Activated naive CD8-positive, alpha-beta T cell treated with anti-CD3 and anti-CD28 coated beads for 36 hours (primary cell): Measurements from ENCODE around the gene PPM1H. TPM values are rescaled to one million over a fixed set of nuclear protein-coding genes. Genes with fewer than 3 reads are reported as not detected.

Experiments
- DNase-seq: peaks from one replicate; pipeline ENCODE4 v3.0.0; 2021
- H3K27ac Mint-ChIP-seq: one replicate; pipeline ENCODE4 v1.8.0; 2022; ENCODE audit warnings: mild to moderate bottlenecking, moderate library complexity, mixed read lengths
- H3K27me3 Mint-ChIP-seq: one replicate; pipeline ENCODE4 v1.8.0; 2022; ENCODE audit warnings: mild to moderate bottlenecking, mixed read lengths
- H3K36me3 Mint-ChIP-seq: one replicate; pipeline ENCODE4 v1.8.0; 2021; ENCODE audit warnings: mild to moderate bottlenecking, mixed read lengths
- H3K4me1 Mint-ChIP-seq: one replicate; pipeline ENCODE4 v1.8.0; 2021; ENCODE audit warnings: mixed read lengths
- H3K4me3 Mint-ChIP-seq: one replicate; pipeline ENCODE4 v1.8.0; 2022; ENCODE audit warnings: mild to moderate bottlenecking, moderate library complexity, mixed read lengths
- H3K9me3 Mint-ChIP-seq: one replicate; pipeline ENCODE4 v1.8.0; 2022; ENCODE audit warnings: mixed read lengths
- total RNA-seq, 2 experiments: library from RNA; stranded (reverse); gene quantifications; one replicate each; pipeline ENCODE4 v1.2.3, GENCODE V29; 2021

The PPM1H gene
- total RNA-seq, 2 experiments from 2014 or later, result 0.04 TPM; not detected in 1

DNA sequence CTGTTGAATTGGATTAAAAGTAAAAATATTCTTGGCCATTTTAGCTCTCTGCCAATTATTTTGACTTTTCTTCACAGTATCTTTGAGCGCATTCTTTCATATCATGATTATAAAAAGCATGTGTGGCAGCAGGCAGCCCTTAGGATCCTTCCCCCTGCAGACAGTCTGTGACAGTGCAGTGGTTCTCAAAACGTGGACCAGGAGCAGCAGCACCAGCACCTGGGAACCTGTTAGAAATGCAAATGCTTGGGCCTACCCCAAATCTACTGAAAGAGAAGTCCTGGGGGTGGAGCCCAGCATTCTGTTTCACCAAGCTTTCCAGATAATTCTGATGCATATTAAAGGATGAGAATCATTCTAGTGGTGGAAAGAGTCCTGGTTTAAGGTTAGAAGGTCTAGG lies 312.8 kb downstream of the PPM1H start:
- H3K27ac Mint-ChIP-seq, result no peak overlapping the region
- peaks cover 9% of the 10 kb centered on the region for H3K4me1 Mint-ChIP-seq
- no peak overlapping the region for H3K4me3 Mint-ChIP-seq

DNA sequence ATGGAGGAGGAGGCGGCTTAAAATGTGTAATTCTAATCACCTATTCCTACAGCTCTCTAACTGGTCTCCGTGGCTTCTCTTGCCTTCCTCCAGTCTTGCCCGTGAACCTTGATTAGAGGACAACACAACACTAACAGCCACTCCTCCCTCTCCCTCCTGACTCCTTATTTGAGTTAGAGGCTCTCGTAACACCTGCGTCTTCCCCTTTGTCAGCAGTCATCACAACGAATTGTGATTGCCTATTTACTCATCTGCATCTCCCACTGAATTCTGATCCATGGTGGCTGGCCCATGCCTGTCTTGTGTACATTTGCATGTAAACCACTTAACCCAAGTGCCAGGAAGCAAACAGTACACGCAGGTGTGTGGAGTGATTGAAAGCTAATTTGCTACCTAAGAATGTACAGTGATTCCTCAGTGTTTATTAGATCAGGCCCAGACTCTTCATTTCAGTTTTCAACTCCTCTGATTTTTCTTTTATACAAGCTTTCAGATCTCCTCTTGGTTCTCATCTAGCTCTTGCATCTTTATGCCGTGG lies 313.8 kb downstream of the PPM1H start:
- H3K9me3 Mint-ChIP-seq, result no peaks in the 10 kb centered on the region
- peaks cover 3% of the 10 kb centered on the region for H3K36me3 Mint-ChIP-seq
- no peak for DNase-seq
- no peak overlapping the region for H3K27ac Mint-ChIP-seq
- no peak overlapping the region for H3K4me3 Mint-ChIP-seq
- no peaks in the 10 kb centered on the region for H3K27me3 Mint-ChIP-seq
- peaks cover 9% of the 10 kb centered on the region for H3K4me1 Mint-ChIP-seq

More for the DNA sequence above, 312.8 kb downstream of the PPM1H start:
- Mint-ChIP-seq H3K27me3 (no peaks in the 10 kb centered on the region), H3K36me3 (no peaks in the 10 kb centered on the region), H3K9me3 (no peaks in the 10 kb centered on the region)
- DNase-seq, result no peak

DNA sequence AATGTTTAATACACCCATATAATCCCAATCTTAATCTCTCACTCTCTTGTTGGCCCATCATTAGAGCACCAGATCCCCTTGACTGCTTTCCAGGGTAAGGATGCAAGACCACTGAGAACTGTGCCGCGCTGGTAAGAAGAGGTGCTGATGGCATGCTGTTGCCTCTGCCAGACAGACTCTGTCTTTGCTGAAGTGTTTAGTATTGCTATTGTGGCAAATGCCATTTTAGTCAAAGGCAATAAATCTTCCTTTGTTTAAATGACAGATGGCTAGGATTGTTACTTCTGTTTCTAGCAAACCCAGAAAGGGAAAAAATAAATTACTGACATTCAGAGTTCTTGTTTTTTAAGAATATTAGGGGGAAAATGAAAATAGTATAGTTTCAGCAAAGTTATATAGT lies 316.0 kb downstream of the PPM1H start:
- Mint-ChIP-seq H3K27ac (no peak overlapping the region), H3K4me3 (no peak overlapping the region), H3K9me3 (no peaks in the 10 kb centered on the region), H3K27me3 (no peaks in the 10 kb centered on the region), H3K4me1 (peaks cover 9% of the 10 kb centered on the region), H3K36me3 (peaks cover 4% of the 10 kb centered on the region)
- no peak for DNase-seq

DNA sequence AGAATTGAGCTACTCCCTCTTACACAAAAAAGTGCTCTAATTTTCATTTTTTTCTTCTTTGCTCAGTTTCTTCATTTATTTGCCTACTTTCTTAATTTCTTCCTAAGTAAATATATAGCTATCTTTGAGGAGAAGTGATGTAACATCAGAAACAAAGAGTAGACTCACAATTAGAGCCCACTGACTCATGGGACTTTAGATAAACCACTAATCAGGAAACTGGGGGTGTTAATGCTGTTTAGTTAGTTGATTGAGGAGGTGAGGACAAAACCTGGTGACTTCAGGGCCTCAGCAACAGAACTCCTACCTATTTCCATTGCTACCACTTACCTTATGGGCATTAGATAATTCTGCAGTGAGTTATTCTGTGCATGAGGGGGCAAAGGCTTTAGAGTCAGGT lies 316.6 kb downstream of the PPM1H start:
- no peak overlapping the region for H3K4me3 Mint-ChIP-seq
- no peaks in the 10 kb centered on the region for H3K9me3 Mint-ChIP-seq
- no peaks in the 10 kb centered on the region for H3K27me3 Mint-ChIP-seq
- peaks cover 4% of the 10 kb centered on the region for H3K36me3 Mint-ChIP-seq
- DNase-seq, result no peak
- H3K4me1 Mint-ChIP-seq, result peaks cover 9% of the 10 kb centered on the region
- H3K27ac Mint-ChIP-seq, result no peak overlapping the region

DNA sequence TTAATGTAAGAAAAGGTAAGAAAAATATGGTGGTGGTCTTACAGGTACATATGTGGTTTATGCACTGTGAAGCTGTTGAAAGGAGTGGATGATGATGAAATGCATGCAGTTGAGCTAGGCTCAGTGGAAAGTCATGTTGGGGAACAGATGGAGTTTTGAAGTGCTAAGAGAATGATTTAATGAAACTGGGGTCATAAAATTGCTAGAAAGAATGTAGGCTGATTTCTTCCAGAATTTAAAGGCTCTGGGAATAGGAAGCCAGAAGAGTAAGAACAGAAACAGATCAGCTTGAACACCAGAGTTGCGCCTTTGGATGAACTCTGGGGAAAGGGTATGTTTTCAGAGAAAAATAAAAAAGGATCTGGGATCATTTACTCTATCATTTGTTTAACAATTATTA lies 321.9 kb downstream of the PPM1H start:
- no peak overlapping the region for H3K27ac Mint-ChIP-seq
- no peak for DNase-seq
- peaks cover 3% of the 10 kb centered on the region for H3K4me1 Mint-ChIP-seq
- H3K36me3 Mint-ChIP-seq, result peaks cover 4% of the 10 kb centered on the region
- no peak overlapping the region for H3K4me3 Mint-ChIP-seq
- H3K9me3 Mint-ChIP-seq, result no peaks in the 10 kb centered on the region
- H3K27me3 Mint-ChIP-seq, result no peaks in the 10 kb centered on the region

DNA sequence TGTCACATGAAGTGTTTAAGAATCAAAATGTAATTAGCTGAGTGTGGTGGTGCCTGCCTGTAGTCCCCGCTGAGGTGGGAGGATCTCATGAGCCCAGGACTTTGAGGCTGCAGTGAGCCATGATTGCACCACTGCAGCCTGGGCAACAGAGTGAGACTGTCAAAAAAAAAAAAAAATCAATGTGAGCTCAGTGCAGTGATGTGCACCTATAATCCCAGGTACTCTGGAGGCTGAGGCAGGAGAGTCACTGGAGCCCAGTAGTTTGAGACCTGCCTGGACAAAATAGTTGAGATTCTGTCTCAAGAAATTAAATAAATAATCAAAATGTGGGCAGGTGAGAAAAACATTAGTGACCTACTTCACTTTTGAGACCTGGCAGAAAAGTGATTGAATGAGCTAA lies 328.3 kb downstream of the PPM1H start:
- Mint-ChIP-seq H3K9me3 (no peaks in the 10 kb centered on the region), H3K4me3 (no peak overlapping the region), H3K36me3 (peaks cover 13% of the 10 kb centered on the region), H3K4me1 (peaks cover 30% of the 10 kb centered on the region), H3K27me3 (no peaks in the 10 kb centered on the region), H3K27ac (no peak overlapping the region)
- DNase-seq, result no peak

DNA sequence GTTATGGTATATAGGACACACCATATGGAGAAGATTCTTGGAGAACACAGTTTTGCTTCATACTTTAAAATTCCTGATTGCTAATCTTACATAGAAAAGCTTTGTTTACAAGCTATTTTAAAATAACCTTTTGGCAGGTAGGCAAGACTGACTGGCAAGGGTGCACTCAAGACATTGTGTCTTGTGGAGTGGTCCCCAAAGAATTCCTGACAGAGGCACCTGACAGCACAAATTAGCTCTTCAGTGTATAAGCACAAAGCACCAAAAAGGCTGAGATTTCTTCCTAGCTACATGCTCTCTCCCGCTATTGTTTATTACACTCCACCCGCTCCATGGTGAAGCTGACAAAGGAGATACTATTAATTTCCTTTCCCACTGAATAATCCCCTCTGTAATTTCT lies 329.0 kb downstream of the PPM1H start:
- no peak for DNase-seq
- Mint-ChIP-seq H3K4me3 (no peak overlapping the region), H3K36me3 (peaks cover 15% of the 10 kb centered on the region), H3K9me3 (no peaks in the 10 kb centered on the region), H3K27ac (no peak overlapping the region), H3K27me3 (no peaks in the 10 kb centered on the region), H3K4me1 (peaks cover 34% of the 10 kb centered on the region)

DNA sequence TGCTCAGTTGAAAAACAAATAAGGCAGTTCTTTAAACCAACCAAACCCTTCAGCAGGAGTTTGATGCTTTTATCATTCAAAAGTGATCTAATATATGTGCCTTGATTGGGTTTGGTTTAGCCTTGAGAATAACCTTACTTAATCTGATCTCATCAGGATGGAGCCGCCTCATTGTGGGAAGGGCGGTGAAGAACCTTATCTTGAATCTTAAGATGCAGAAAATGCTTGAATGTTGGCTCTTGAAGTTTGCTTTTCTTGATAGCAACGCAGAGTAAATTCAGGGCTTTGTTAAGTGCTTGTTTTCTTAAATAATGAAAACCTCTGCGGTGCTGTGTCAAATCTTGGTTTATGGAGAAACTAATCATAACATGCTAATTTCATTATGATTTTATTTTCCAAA lies 330.1 kb downstream of the PPM1H start:
- Mint-ChIP-seq H3K4me1 (peaks cover 36% of the 10 kb centered on the region), H3K4me3 (peak overlapping the region; percentile 86), H3K27me3 (no peaks in the 10 kb centered on the region), H3K36me3 (peaks cover 18% of the 10 kb centered on the region), H3K9me3 (no peaks in the 10 kb centered on the region), H3K27ac (no peak overlapping the region)
- no peak for DNase-seq

DNA sequence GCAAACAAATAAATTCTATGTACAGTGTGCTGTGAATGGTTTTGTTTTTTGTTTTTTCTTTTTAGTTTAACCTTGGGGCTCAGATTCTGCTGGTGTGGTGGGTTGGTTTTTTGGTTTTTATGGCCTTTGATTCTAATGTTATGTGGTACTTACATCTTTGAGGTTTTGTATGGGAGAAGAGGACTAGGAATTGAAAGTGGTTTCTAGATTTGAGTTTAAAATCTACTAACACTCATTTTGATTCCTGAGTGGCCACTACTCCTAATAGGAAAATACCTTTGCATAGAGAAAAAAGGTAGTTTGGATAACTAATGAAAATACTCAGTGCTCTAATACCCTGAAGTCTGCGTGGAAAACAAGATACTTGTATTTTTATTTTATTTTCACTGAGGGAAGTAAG lies 330.6 kb downstream of the PPM1H start:
- Mint-ChIP-seq H3K9me3 (no peaks in the 10 kb centered on the region), H3K27me3 (no peaks in the 10 kb centered on the region), H3K4me3 (peak overlapping the region; percentile 86), H3K36me3 (peaks cover 18% of the 10 kb centered on the region), H3K4me1 (peaks cover 36% of the 10 kb centered on the region), H3K27ac (peak overlapping the region; percentile 97)
- no peak for DNase-seq

DNA sequence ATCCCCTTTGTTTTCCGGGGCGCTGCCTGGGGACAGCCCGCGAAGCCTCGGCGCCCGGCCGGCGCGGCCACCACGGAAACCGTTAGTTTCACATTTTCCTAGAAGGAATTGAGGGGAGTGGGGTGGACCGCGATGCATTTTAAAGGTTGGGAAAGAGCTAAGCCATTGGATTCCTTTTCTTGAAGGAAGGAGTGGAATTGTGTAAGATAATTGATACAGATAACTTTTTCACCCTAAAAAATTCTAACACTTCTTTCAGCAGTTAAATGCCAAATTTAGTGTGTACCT lies 331.2 kb downstream of the PPM1H start:
- Mint-ChIP-seq H3K27ac (peak overlapping the region; percentile 97), H3K4me3 (peak overlapping the region; percentile 86), H3K4me1 (peaks cover 36% of the 10 kb centered on the region), H3K36me3 (peaks cover 18% of the 10 kb centered on the region), H3K27me3 (no peaks in the 10 kb centered on the region), H3K9me3 (no peaks in the 10 kb centered on the region)
- no peak for DNase-seq

DNA sequence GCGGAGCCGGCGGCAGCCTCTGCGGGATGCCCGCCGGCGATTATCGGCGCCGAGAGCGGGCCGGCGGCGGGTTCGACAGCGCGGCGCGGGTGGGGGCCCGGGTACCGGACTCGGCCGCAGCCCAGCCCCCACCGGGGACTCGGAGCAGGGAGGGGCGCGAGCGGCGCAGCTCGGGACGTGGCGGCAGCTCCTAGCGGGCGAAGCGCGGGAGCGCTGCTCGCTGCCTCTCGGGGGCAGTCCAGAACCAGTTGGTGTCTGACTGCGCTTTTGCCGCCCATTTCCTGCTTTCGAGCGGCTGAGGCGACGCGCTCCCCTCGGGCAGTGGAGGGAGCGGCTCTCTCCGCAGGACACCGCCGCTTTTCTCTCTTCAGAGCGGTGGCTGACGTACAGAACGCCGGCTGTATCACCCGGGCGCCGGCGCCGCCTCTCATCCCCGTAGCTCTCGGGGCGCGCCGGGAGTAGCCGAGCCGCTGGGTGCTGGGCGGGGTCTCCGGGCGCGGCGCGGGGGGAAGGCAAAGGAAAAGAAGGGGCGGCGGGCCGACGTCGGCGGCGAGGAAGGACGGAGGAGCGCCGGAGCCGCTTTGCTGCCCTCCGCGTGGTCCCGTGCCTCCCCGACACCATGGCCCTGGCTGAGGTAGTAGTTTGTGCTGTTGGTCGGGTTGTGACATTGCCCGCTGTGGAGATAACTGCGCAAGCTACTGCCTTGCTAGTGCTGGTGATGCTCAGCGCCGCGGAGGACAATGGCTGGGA lies 331.7 kb downstream of the PPM1H start:
- Mint-ChIP-seq H3K4me3 (peak overlapping the region; percentile 86), H3K9me3 (no peaks in the 10 kb centered on the region), H3K27ac (peak overlapping the region; percentile 97), H3K27me3 (no peaks in the 10 kb centered on the region), H3K36me3 (peaks cover 18% of the 10 kb centered on the region), H3K4me1 (peaks cover 36% of the 10 kb centered on the region)
- DNase-seq, result peak; percentile 84

DNA sequence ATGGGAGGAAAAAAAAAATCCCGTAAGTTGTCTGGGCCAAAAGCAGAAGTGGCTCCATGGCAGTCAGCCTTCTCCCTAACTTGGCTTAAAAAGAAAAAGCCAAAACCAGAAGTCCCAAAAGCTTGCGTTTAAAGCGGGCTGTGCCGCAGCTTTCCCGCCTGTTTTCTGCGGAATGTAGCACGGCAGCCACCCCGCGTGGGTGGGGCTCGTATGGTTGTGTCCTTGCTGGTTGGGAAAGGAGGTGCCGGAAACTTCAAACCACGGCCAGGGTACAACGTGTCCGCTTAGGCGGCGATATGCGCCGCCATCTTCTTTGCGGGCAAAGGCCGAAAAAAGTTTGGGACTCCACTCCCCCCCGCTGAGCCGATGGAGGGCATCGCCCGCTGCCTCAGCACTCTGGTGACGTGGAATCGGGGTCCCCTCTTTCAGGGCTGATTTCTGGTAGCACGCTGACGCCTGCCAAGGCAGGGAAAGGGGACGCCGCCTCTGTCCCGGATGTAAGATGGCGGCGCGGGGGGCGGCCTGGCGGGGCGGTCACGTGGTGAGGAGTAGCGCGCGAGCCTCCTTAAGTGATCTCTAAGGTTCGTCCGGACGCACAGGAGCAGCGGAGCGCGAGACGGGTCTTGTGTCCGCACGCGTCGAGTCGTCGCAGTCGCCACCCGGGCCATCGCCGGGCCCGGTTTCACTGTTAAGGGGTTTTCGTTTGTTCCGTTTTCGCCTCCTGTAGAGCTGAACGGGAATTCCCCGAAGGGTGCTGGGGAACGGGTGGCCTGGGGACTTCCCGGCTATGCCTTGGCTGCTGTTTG lies 332.5 kb downstream of the PPM1H start:
- peak overlapping the region; percentile 85 for H3K4me3 Mint-ChIP-seq
- H3K9me3 Mint-ChIP-seq, result no peaks in the 10 kb centered on the region
- peaks cover 18% of the 10 kb centered on the region for H3K36me3 Mint-ChIP-seq
- peaks cover 36% of the 10 kb centered on the region for H3K4me1 Mint-ChIP-seq
- H3K27me3 Mint-ChIP-seq, result no peaks in the 10 kb centered on the region
- peak overlapping the region; percentile 97 for H3K27ac Mint-ChIP-seq
- DNase-seq, result peak; percentile 87

DNA sequence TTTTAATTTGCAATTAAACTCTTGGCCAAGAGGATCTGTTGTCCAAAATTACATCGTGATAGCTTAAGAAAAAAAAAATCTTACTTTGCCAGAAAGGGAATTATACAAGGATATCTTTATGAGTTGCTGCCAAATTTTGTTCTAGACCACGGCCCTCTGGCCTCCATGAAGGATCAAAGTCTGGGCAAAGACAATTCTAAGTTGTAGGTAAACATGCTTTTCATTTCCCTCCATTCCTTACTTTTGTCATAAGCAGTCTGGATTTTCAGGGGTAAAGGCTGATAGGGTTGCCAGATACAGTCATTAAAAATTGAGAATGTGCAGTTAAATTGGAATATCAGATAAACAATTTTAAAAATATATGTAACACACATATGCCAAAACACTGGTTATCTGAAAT lies 333.2 kb downstream of the PPM1H start:
- H3K27me3 Mint-ChIP-seq, result no peaks in the 10 kb centered on the region
- H3K36me3 Mint-ChIP-seq, result peaks cover 17% of the 10 kb centered on the region
- no peaks in the 10 kb centered on the region for H3K9me3 Mint-ChIP-seq
- peaks cover 32% of the 10 kb centered on the region for H3K4me1 Mint-ChIP-seq
- peak overlapping the region; percentile 85 for H3K4me3 Mint-ChIP-seq
- H3K27ac Mint-ChIP-seq, result peak overlapping the region; percentile 97
- no peak for DNase-seq

DNA sequence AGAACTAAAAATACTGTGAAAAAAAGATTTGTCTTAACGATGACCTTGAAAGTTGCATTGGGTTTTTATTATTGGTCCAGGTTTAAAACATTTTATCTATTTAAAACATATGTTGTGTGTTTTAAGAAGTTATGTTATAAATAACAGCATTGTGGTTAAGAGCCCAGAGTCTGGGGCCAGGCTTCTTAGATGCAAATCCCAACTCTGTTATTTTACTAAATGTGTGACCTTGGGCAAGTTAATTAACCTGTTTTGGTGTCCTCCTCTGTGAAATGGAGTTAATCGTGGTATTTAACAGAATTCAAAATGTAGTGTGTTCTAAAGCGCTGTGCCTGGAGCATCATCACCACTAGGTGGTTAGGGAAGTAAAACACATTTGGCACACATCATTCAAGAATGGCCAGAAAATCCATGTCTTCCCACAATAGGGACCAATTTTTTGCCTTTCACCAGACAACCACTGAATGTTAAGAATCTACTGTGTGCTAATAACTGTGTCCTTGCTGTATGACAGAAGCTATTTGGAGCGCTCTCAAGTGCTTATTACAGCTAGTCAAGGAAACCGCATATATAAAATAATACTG lies 335.0 kb downstream of the PPM1H start:
- Mint-ChIP-seq H3K27me3 (no peaks in the 10 kb centered on the region), H3K36me3 (peaks cover 6% of the 10 kb centered on the region), H3K27ac (no peak overlapping the region), H3K4me1 (peaks cover 18% of the 10 kb centered on the region), H3K4me3 (no peak overlapping the region), H3K9me3 (no peaks in the 10 kb centered on the region)
- no peak for DNase-seq

DNA sequence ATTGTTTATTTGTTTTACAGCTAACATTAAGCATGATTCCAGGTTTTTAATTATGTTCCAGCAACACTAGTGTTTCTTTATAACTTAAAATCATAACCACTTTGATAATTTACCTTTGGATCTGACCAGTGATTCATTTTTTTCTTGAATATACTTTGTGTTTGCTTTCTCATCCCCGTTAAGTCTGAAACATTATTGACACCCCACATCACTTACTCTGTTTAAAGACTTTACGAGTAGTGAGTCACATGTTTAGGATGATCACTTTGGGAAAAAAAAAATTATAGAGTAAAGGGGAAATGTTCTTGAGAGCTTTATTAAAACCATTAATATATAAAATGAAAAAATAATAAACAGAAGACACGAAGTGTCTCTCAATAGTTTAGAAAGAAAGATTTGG lies 336.1 kb downstream of the PPM1H start:
- Mint-ChIP-seq H3K4me1 (peaks cover 9% of the 10 kb centered on the region), H3K27ac (no peak overlapping the region), H3K4me3 (no peak overlapping the region), H3K27me3 (no peaks in the 10 kb centered on the region), H3K9me3 (no peaks in the 10 kb centered on the region), H3K36me3 (peaks cover 6% of the 10 kb centered on the region)
- no peak for DNase-seq
